GM18507 (cell line): ENCODE data around the gene CHEK1.
"Not testable (repeated sequence)": the region's sequence is repeated elsewhere in the genome, so short reads cannot be mapped to it uniquely, and the experiment has no call there.

Experiments
- DNase-seq: peaks from one replicate; pipeline ENCODE4 v3.0.0; 2011; ENCODE audit warnings: low read depth; ENCODE audit not compliant: insufficient read length; ENCODE audit errors: extremely low spot score
- FAIRE-seq: peaks from 2 replicates; lab custom pipeline; 2011; peaks lifted over from hg19 to GRCh38; lab: Jason Lieb, UNC

Gene CHEK1

DNA sequence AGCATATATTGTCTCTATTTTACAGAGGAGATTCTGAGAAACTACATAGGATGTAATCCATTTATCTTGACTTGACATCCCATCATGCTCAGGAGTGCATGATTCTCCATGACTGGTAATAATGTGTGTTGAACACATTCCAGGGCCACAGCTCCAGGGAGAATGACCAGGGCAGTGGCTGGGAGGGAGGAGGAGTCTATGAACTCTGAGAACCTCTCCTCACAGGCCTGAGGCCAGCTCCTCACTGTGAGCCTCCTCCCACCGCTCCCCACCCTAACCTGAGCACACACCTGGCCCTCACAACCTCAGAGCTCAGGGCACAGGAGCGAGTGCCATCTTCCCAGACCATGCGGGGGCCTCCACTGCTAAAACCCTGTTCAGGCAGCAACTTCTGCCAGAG lies 63.7 kb downstream of the CHEK1 start:
- DNase-seq (no peak), FAIRE-seq (no peak)

- no peak for DNase-seq
- FAIRE-seq, result no peak
Observed at GRCh38 chr11:125689274-125689859, 64.4 kb downstream of the CHEK1 start.

GRCh38 chr11:125690006-125690405 lies 65.0 kb downstream of the CHEK1 start:
- FAIRE-seq (no peak), DNase-seq (no peak)

DNA sequence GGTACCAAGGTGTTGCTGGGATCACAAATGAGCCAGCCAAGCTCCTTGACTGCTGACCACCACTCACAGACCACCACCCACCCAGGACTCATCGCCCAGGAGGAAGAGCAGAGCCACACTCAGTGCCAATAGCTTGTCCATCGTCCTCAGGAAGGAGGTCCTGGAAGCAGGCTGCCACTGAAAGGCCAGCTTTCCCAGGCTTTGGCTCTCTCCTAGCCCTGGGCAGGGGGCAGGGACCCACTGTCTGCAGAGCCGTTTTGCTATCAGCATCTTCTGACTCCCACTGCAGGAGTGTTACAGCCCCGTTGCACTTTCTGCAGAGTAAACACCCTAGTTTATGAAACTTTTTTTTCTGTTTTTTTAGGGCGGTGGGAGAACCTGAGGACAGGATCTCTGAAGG lies 67.9 kb downstream of the CHEK1 start:
- no peak for FAIRE-seq
- DNase-seq, result no peak

DNA sequence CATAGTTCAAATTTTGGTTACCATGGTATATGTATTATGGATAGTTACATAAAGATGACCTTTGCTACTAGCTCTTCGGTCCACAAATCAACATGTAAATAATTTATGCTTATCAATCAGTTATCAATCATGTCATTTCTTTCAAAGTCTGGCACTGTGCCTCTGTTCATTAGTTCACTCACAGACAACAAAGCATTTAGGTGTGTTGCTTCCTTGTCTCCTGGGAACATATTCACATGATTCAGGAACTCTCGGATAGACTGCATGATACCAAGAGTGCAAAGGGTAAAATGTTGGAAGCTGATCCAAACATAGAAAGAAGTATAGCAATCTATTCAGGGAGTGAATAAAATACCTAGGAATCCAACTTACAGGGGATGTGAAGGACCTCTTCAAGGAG lies 70.0 kb downstream of the CHEK1 start:
- DNase-seq, result no peak

DNA sequence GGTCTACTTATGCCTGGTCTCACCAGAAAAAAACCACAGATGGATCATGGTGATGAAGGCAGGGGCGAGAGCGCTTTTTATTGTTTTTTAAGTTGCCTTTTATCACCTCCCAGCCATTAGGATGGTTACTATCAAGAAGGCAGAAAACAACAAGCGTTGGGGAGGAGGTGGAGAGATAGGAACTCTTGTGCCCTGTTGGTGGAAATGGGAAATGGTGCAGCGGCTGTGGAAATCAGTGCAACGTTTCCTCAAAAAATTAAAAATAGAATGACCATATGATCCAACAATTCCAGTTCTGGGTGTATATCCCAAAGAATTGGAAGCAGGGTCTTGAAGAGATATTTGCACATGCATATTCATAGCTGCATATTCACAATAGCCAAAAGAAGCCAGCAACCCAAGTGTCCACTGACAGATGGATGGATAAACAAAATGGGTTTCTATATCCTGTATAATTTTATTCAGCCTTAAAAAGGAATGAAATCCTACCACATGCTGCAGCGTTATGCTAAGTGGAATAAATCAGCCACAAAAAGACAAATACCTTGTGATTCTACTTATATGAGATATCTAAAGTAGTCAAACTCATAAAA lies 76.2 kb downstream of the CHEK1 start:
- FAIRE-seq (no peak), DNase-seq (no peak)

More for the DNA sequence above, 70.0 kb downstream of the CHEK1 start:
- FAIRE-seq, result no peak

GRCh38 chr11:125701858-125702621 lies 77.1 kb downstream of the CHEK1 start:
- DNase-seq (no peak), FAIRE-seq (no peak)

- not testable (repeated sequence) for DNase-seq, FAIRE-seq
Observed at GRCh38 chr11:125704686-125705085, 79.7 kb downstream of the CHEK1 start.

DNA sequence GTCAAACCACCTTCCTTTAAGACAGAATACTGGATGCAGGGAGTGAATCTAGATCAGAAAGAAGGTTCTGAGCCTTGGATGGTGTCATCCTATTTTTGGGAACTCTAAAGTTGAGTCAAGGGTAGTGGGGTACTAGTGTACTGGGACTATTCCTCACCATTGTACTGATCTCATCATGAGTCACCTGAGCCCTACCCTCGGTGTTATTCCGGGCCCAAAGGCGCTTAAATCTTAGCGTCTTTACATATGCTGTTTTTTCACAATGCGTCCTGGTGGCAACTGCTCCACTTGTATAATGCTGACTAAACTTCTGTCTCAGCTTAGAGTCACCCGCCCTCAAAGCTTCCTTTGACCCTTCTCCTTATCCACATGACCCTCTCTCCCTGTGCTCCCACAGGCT lies 95.8 kb downstream of the CHEK1 start:
- no peak for FAIRE-seq
- DNase-seq, result no peak

DNA sequence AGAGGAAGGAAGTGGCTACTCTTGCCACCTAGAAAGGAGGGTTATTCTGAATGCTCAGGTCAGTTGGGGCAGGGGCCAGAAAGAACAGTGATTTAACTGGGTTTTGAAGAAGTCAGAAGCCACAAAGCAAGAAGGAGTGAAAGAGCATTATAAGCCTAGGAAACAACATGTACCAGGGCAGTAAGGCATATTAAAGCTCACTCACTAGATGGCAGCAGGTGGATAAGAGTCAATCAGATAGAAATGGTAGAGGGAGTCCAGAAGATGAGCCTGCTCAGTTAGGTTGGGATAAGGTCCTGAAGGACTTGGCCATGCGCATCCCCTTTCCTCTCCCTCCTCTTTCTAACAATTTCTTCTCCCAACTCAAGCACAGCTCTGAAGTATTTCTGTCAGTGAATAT lies 99.2 kb downstream of the CHEK1 start:
- FAIRE-seq (no peak), DNase-seq (no peak)
